Prostate gland (tissue), 2 donors: Measurements from ENCODE around the gene DNPH1. TPM values are rescaled to one million over a fixed set of nuclear protein-coding genes. Genes with fewer than 3 reads are reported as not detected.

Experiments
- DNase-seq: peaks from one replicate; pipeline ENCODE4 v3.0.0-alpha.2; 2019; ENCODE audit warnings: low spot score
- H3K27ac ChIP-seq, 2 donors: fragments of 200-600 bp; sonication (generic); 2 replicates each; pipeline ENCODE4 v1.5.1; 2017 to 2019
- H3K27me3 ChIP-seq: fragments of 200-600 bp; sonication (generic); replicated peaks from 2 replicates; pipeline ENCODE4 v1.5.1; 2019; ENCODE audit not compliant: insufficient read depth
- H3K36me3 ChIP-seq, 2 donors: fragments of 200-600 bp; sonication (generic); 1 replicate in 1 of 2; 2 replicates in 1 of 2; pipeline versions ENCODE4 v1.5.1 to v1.8.1; 2017 to 2019
- H3K4me1 ChIP-seq: fragments of 200-600 bp; sonication (generic); replicated peaks from 2 replicates; pipeline ENCODE4 v1.5.1; 2019
- H3K4me3 ChIP-seq, 2 donors: fragments of 200-600 bp; sonication (generic); 2 replicates each; pipeline ENCODE4 v1.5.1; 2017 to 2019
- H3K9me3 ChIP-seq: fragments of 200-600 bp; sonication (generic); 2 replicates; pipeline ENCODE4 v1.5.1; 2017
- POLR2A ChIP-seq: fragments of 450-650 bp; IDR thresholded peaks from one replicate; pipeline ENCODE4 v1.6.1; 2016; ENCODE audit warnings: antibody characterized with exemption, mild to moderate bottlenecking
- POLR2AphosphoS5 ChIP-seq: sonication (generic); formaldehyde crosslinking; IDR thresholded peaks from one replicate; pipeline ENCODE4 v1.6.1; 2017; ENCODE audit warnings: antibody characterized with exemption
- WGBS: methylation state at CpG from one replicate; pipeline ENCODE4 v1.1.5; 2018; 5-methylcytosine and 5-hydroxymethylcytosine counted together
- intact Hi-C: fragments of 100-400 bp; cut with DNase I; formaldehyde crosslinking; loops from one replicate; pipeline ENCODE4 v1.14.2; 2022
- total RNA-seq, 2 donors: library from RNA; depleted of rRNA; stranded (reverse); fragments of >200 nt; gene quantifications; one replicate each; pipeline ENCODE4 v1.1.0, GENCODE V29; 2016
- TF ChIP-seq, protein P1 (sequence below), 4 experiments: fragments of 200-600 bp in 2 of 4; fragments of 450-650 bp in 2 of 4; sonication (generic) in 2 of 4; IDR thresholded peaks; 1 replicate in 3 of 4; 2 replicates in 1 of 4; pipeline ENCODE4 v1.5.1; 2016 to 2019; ENCODE audit warnings: antibody characterized with exemption in 4 of 4, mild to moderate bottlenecking in 2 of 4, moderate library complexity in 2 of 4

Gene DNPH1
- total RNA-seq, 2 donors from 2014 or later = 40.3 to 138 TPM

GRCh38 chr6:43186706-43187105 lies 42.6 kb downstream of the DNPH1 start:
- H3K9me3 ChIP-seq = no peaks in the 10 kb centered on the region
- no peaks in the 10 kb centered on the region for H3K27me3 ChIP-seq
- no peak overlapping the region for H3K27ac ChIP-seq
- intact Hi-C loops = no loop called here
- H3K36me3 ChIP-seq = peaks cover 0 to 7% of the 10 kb centered on the region in 2 donors
- no peak overlapping the region for H3K4me3 ChIP-seq
- TF ChIP-seq POLR2A (no peak), POLR2AphosphoS5 (no peak)
- TF ChIP-seq, protein P1, sequence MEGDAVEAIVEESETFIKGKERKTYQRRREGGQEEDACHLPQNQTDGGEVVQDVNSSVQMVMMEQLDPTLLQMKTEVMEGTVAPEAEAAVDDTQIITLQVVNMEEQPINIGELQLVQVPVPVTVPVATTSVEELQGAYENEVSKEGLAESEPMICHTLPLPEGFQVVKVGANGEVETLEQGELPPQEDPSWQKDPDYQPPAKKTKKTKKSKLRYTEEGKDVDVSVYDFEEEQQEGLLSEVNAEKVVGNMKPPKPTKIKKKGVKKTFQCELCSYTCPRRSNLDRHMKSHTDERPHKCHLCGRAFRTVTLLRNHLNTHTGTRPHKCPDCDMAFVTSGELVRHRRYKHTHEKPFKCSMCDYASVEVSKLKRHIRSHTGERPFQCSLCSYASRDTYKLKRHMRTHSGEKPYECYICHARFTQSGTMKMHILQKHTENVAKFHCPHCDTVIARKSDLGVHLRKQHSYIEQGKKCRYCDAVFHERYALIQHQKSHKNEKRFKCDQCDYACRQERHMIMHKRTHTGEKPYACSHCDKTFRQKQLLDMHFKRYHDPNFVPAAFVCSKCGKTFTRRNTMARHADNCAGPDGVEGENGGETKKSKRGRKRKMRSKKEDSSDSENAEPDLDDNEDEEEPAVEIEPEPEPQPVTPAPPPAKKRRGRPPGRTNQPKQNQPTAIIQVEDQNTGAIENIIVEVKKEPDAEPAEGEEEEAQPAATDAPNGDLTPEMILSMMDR (IDR thresholded peaks at IDR 0.05) = no peak
- 85% methylated on average over 4 of the region's 4 CpGs for WGBS
- H3K4me1 ChIP-seq = peaks cover 9% of the 10 kb centered on the region
- DNase-seq = no peak

DNA sequence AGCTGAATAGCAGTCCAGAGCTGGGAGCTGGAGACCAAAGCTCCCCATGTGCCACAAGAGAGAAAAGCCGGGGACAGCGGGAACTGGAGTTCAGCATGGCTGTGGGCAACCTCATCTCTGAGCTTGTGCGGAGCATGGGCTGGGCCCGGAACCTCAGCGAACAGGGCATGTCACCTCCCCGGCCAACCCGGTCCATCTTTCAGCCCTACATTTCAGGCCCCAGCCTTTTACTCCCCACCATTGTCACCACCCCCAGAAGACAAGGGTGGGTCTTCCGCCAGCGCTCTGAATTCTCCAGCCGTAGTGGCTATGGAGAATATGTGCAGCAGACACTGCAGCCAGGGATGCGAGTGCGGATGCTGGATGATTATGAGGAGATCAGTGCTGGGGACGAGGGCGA lies 43.3 kb downstream of the DNPH1 start:
- Histone ChIP-seq H3K4me3 (no peak overlapping the region), H3K9me3 (no peaks in the 10 kb centered on the region), H3K27ac (no peak overlapping the region), H3K36me3 (peaks cover 0 to 7% of the 10 kb centered on the region in 2 donors), H3K27me3 (no peaks in the 10 kb centered on the region), H3K4me1 (peaks cover 9% of the 10 kb centered on the region)
- intact Hi-C loops = no loop called here
- TF ChIP-seq POLR2A (no peak), POLR2AphosphoS5 (no peak)
- TF ChIP-seq, protein P1 (IDR thresholded peaks at IDR 0.05) = no peak
- 96% methylated on average over 14 of the region's 14 CpGs for WGBS
- DNase-seq = no peak

- no peaks in the 10 kb centered on the region for H3K9me3 ChIP-seq
- H3K27ac ChIP-seq = no peak overlapping the region
- intact Hi-C loops = no loop called here
- H3K36me3 ChIP-seq = peaks cover 0 to 7% of the 10 kb centered on the region in 2 donors
- no peak overlapping the region for H3K4me3 ChIP-seq
- 81% methylated on average over 5 of the region's 5 CpGs for WGBS
- TF ChIP-seq, protein P1 (IDR thresholded peaks at IDR 0.05) = no peak
- TF ChIP-seq POLR2A = no peak
- TF ChIP-seq POLR2AphosphoS5 = no peak
- H3K4me1 ChIP-seq = peaks cover 9% of the 10 kb centered on the region
- no peaks in the 10 kb centered on the region for H3K27me3 ChIP-seq
- no peak for DNase-seq
Observed at GRCh38 chr6:43185391-43185985, 43.8 kb downstream of the DNPH1 start.

GRCh38 chr6:43184268-43184985 lies 44.9 kb downstream of the DNPH1 start:
- no peak overlapping the region for H3K4me3 ChIP-seq
- 89% methylated on average over 21 of the region's 21 CpGs for WGBS
- peaks cover 0 to 14% of the 10 kb centered on the region in 2 donors for H3K36me3 ChIP-seq
- no peak overlapping the region for H3K27ac ChIP-seq
- intact Hi-C loops = no loop called here
- TF ChIP-seq POLR2A = no peak
- no peak for TF ChIP-seq POLR2AphosphoS5
- TF ChIP-seq, protein P1 (IDR thresholded peaks at IDR 0.05) = no peak
- no peaks in the 10 kb centered on the region for H3K9me3 ChIP-seq
- peaks cover 9% of the 10 kb centered on the region for H3K4me1 ChIP-seq
- no peak for DNase-seq
- H3K27me3 ChIP-seq = no peaks in the 10 kb centered on the region

DNA sequence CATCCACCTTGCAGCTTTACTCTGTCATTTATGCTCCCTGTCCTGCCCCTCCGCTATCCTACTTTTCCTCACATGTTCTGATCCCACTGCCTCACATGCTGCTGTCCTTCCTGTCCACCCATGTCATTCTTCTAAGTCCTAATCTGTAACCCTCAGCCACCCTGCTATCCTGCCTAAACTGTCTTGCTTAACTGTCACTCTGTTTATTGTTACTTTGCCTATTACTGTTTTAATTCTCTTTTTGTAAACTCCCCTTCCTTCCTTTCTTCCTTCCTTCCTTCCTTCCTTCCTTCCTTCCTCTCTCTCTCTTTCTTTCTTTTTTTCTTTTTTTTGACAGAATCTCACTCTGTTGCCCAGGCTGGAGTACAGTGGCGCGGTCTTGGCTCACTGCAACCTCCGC lies 45.8 kb downstream of the DNPH1 start:
- Histone ChIP-seq H3K36me3 (peaks cover 6 to 24% of the 10 kb centered on the region in 2 donors), H3K27me3 (no peaks in the 10 kb centered on the region), H3K27ac (no peak overlapping the region), H3K4me3 (no peak overlapping the region), H3K9me3 (no peaks in the 10 kb centered on the region), H3K4me1 (peaks cover 9% of the 10 kb centered on the region)
- 93% methylated on average over 4 of the region's 4 CpGs for WGBS
- DNase-seq = no peak
- intact Hi-C loops = no loop called here
- no peak for TF ChIP-seq POLR2AphosphoS5
- no peak for TF ChIP-seq POLR2A
- TF ChIP-seq, protein P1 (IDR thresholded peaks at IDR 0.05) = no peak
